Measurements from ENCODE around the gene KCNN3.

The KCNN3 gene

DNA sequence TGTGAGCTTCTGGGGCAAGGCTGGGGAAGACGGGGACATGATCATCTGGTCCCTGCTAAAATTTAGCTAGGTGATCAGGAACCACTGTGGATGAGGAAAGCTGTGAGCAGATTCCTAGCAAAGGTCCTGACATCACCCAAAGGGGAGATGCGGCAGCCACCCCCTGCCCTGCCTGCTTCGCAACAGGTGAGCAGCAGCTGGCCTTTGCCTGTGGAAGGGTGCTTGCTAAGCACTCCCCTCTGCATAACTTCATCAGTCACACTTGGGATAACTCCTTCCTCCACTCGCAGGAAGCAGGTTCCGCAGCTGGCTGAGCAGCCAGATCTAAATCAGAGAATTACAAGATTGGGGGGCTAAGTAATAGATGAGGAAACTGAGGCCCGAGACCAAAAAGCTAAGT, 51.2 kb downstream of the KCNN3 start:
- TF ChIP-seq, protein P1, sequence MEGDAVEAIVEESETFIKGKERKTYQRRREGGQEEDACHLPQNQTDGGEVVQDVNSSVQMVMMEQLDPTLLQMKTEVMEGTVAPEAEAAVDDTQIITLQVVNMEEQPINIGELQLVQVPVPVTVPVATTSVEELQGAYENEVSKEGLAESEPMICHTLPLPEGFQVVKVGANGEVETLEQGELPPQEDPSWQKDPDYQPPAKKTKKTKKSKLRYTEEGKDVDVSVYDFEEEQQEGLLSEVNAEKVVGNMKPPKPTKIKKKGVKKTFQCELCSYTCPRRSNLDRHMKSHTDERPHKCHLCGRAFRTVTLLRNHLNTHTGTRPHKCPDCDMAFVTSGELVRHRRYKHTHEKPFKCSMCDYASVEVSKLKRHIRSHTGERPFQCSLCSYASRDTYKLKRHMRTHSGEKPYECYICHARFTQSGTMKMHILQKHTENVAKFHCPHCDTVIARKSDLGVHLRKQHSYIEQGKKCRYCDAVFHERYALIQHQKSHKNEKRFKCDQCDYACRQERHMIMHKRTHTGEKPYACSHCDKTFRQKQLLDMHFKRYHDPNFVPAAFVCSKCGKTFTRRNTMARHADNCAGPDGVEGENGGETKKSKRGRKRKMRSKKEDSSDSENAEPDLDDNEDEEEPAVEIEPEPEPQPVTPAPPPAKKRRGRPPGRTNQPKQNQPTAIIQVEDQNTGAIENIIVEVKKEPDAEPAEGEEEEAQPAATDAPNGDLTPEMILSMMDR (IDR thresholded peaks at IDR 0.05; ENCODE audit: borderline replicate concordance, insufficient read depth, low read depth, low read length), result no peak

DNA sequence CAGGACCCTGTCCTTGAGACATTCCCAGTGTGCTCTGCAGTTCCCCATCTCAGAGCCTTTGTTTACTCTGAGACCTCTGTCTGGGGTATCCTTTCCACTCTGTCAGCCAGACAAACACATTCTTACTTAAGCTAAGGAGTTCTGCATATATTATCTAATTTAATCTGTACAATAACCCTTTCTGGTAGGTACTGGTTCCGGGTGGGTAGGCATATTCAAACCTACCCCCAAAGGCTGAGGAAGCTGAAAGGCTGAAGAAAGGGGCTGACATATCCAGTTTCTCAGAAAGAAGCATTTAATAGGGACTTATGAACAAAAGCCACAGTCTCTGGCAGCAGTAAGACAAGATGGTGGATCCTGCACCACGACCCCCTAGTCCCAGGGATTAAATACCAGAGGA, 53.1 kb downstream of the KCNN3 start:
- no peak overlapping the region for H3K4me3 ChIP-seq (ENCODE audit: low read depth, low read length)
- TF ChIP-seq, protein P1 (IDR thresholded peaks at IDR 0.05; ENCODE audit: borderline replicate concordance, insufficient read depth, low read depth, low read length), result no peak

More for the DNA sequence above, 51.2 kb downstream of the KCNN3 start:
- no peak overlapping the region for H3K4me3 ChIP-seq (ENCODE audit: low read depth, low read length)

DNA sequence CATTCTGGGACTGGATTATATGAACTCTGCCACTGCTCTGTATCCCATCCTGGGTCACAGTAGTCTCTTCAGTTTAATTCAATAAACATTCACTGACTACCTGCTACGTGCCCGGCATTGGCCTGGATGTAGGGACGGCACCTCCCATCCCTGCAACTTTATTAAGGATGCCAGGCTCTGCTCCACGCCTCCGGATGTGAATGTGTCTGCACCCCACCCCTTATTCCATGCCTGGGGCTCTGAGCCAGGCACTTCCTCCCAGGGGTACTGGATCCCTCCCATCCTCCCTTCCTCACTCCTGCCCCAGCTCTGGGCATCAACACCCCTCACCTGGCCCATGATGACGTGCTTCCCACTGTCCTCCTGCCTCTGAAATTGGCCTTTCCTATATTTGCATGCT, 53.7 kb downstream of the KCNN3 start:
- H3K4me3 ChIP-seq (ENCODE audit: low read depth, low read length), result no peak overlapping the region
- TF ChIP-seq, protein P1 (IDR thresholded peaks at IDR 0.05; ENCODE audit: borderline replicate concordance, insufficient read depth, low read depth, low read length), result no peak

DNA sequence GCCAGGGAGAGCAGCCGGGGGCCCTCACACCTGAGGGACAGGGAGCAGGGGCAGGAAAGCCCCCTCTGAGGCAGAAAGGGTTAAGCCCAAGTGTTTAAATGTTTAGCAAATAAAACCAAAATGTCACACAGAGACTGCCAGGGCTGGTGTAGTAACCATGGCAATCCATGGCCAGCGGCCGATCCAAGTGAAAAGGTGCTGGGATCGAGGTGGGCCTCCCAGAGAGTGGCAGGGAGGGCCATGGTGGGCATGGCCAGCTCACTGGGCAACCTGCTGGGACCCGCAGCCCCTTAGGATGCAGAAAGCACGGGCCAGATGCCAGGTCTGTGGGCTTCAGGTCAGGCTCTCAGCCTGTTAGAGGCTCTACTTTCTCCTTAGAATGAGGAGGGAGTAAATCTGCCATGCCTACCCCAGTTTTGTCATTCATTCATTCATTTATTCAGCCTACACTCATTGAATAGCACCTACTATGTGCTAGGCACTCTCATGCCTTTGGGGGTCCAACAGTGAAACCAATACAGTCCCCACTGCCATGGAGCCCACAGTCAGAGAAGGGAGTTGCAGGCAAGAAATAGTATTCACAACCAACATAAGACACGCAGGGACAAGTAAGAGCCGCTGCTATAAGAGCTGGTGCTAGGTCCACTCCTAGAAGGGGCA, 56.1 kb downstream of the KCNN3 start:
- no peak overlapping the region for H3K4me3 ChIP-seq (ENCODE audit: low read depth, low read length)
- TF ChIP-seq, protein P1 (IDR thresholded peaks at IDR 0.05; ENCODE audit: borderline replicate concordance, insufficient read depth, low read depth, low read length), result no peak

DNA sequence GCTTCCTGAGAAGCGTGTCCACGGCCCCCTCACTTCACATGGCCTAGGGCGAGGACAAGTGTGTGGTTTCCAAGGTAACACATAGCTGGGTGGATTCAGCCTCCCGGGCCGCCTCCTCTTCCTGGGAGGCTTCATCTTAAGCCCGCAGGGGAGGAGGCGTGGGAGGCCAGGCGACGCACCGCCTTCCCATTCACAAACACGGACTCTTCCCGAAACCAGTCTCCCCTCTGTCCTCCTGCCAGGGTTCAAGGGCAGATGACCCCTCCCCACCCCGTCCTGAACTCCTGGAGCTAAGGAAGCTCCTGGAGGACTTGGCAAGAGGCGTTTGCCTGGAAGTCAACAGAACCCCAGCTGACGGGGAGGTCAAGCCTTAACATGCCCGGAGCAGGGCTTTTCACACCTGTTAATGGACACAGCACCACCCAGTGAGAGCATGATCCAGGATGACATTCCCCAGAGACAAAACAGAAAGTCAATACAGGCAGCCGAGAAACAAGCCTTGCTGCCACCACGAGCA, 56.7 kb downstream of the KCNN3 start:
- H3K4me3 ChIP-seq (ENCODE audit: low read depth, low read length), result no peak overlapping the region
- TF ChIP-seq, protein P1 (IDR thresholded peaks at IDR 0.05; ENCODE audit: borderline replicate concordance, insufficient read depth, low read depth, low read length), result no peak

DNA sequence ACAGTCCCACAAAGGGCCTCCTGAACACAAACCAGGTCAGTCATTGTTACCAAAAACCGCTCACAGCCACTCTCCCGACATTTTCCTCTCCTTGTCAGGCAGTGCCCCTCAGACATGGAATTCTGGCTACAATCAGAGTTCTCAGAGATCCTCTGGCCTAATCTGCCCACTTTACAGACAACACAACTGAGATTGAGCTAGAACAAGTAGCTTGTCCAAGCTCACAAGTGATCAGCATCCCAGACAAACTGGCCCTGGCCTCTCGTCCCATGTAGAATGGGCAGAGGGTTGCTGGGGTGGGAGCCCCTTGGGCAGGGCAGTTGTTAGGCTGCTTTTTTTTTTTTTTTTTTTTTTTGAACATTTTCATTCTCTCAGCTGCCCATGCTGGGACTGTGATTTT, 57.2 kb downstream of the KCNN3 start:
- no peak overlapping the region for H3K4me3 ChIP-seq (ENCODE audit: low read depth, low read length)
- TF ChIP-seq, protein P1 (IDR thresholded peaks at IDR 0.05; ENCODE audit: borderline replicate concordance, insufficient read depth, low read depth, low read length), result no peak

DNA sequence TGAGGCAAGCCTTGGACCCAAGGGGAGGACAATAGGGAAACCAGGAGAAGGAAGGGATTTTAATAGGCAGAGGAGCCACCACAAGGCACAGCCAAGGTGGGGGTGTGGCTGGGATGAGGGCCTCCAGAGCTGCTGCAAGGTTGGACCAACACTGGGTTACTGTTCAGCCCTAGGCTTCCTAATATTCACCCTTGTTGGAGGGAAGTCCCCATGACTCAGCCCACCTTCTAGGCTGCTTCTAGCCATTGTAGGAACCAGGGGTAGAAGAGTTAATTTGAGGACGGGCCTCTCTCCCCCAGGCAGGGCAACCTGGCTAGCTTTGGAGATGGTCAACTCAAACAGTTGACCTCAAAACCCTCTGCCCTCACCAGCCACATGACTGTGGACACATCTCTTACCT, 59.5 kb downstream of the KCNN3 start:
- TF ChIP-seq, protein P1 (IDR thresholded peaks at IDR 0.05; ENCODE audit: borderline replicate concordance, insufficient read depth, low read depth, low read length), result no peak
- H3K4me3 ChIP-seq (ENCODE audit: low read depth, low read length), result no peak overlapping the region

All from GM12875 (cell line).